A549 (cell line): ENCODE measurements around the gene ANKRD62. TPM values are rescaled to one million over a fixed set of nuclear protein-coding genes. Genes with fewer than 3 reads are reported as not detected.

Experiments
- ATAC-seq, 2 experiments: fragments of 200-7000 bp in 1 of 2; fragments of >200 bp in 1 of 2; cut with Nextera tagmentation in 1 of 2; cut with Tn5 transposase in 1 of 2; 3 replicates each; pipeline versions ENCODE4 v1.8.0 to v1.9.1; 2018 to 2020; ENCODE audit warnings: mild to moderate bottlenecking in 1 of 2, moderate library complexity in 1 of 2
- CTCF ChIA-PET: fragments of 300-600 bp; sonication (Branson Sonifier 250); formaldehyde crosslinking; extraction: SDS; loops from one replicate; lab custom pipeline; 2021; ENCODE audit warnings: antibody characterized with exemption, inconsistent platforms; lab: Yijun Ruan, JAX
- POLR2A ChIA-PET: fragments of 350-600 bp; formaldehyde crosslinking; extraction: SDS; loops from one replicate; lab custom pipeline; 2021; ENCODE audit warnings: antibody characterized with exemption, inconsistent platforms; lab: Yijun Ruan, JAX
- DNase-seq, 2 experiments: peaks; one replicate each; pipeline versions ENCODE4 v3.0.0 to v3.0.0-alpha.2; 2011 to 2016; ENCODE audit warnings: low read depth in 1 of 2, low spot score in 1 of 2
- FAIRE-seq: peaks from 2 replicates; lab custom pipeline; 2011; peaks lifted over from hg19 to GRCh38; lab: Jason Lieb, UNC
- H3K27ac ChIP-seq, 2 experiments: fragments of >200 bp; sonication (Bioruptor Twin); formaldehyde crosslinking; 3 replicates each; pipeline ENCODE4 v1.5.1; 2016 to 2017
- H3K4me1 ChIP-seq: fragments of >200 bp; sonication (Bioruptor Twin); formaldehyde crosslinking; 3 replicates; pipeline ENCODE4 v1.6.1; 2016
- H3K4me2 ChIP-seq: fragments of >200 bp; sonication (Bioruptor Twin); formaldehyde crosslinking; 3 replicates; pipeline ENCODE4 v1.6.1; 2016
- H3K4me3 ChIP-seq: fragments of >200 bp; sonication (Bioruptor Twin); formaldehyde crosslinking; 3 replicates; pipeline ENCODE4 v1.5.1; 2016
- H3K9me3 ChIP-seq: fragments of >200 bp; sonication (Bioruptor Twin); formaldehyde crosslinking; 3 replicates; pipeline ENCODE4 v1.6.1; 2016
- BHLHE40 ChIP-seq: IDR thresholded peaks from 2 replicates; pipeline ENCODE4 v1.6.1; 2012; ENCODE audit warnings: low read depth, low read length, inconsistent platforms
- CHD2 ChIP-seq: fragments of 150-350 bp; IDR thresholded peaks from 2 replicates; pipeline ENCODE4 v1.6.1; 2014; ENCODE audit warnings: low read length; ENCODE audit not compliant: partially characterized antibody
- ESRRA ChIP-seq: fragments of 150-350 bp; IDR thresholded peaks from 2 replicates; pipeline ENCODE4 v1.6.1; 2014; ENCODE audit warnings: mild to moderate bottlenecking, low read length, borderline replicate concordance
- FOSL2 ChIP-seq, 2 experiments: fragments of 450-650 bp in 1 of 2; fragments of >200 bp in 1 of 2; sonication (Bioruptor Twin) in 1 of 2; formaldehyde crosslinking; IDR thresholded peaks; 2 replicates each; pipeline versions ENCODE4 v1.5.0 to v1.6.1; 2016 to 2020; ENCODE audit warnings: mild to moderate bottlenecking in 1 of 2, moderate library complexity in 1 of 2
- FOXS1 ChIP-seq: fragments of 250-450 bp; sonication (Bioruptor Pico); IDR thresholded peaks from 2 replicates; pipeline ENCODE4 v1.5.0; 2020; ENCODE audit warnings: mild to moderate bottlenecking, moderate library complexity
- GATA3 ChIP-seq: IDR thresholded peaks from 2 replicates; pipeline ENCODE4 v1.6.1; 2012; ENCODE audit warnings: borderline replicate concordance
- HDAC2 ChIP-seq: fragments of 200-600 bp; sonication (generic); IDR thresholded peaks from 2 replicates; pipeline ENCODE4 v1.6.1; 2016
- HOXB5 ChIP-seq: fragments of 250-450 bp; sonication (Bioruptor Pico); IDR thresholded peaks from 2 replicates; pipeline ENCODE4 v1.5.0; 2020; ENCODE audit warnings: mild to moderate bottlenecking, moderate library complexity
- KDM5A ChIP-seq: fragments of 200-600 bp; sonication (generic); IDR thresholded peaks from 2 replicates; pipeline ENCODE4 v1.6.1; 2016; ENCODE audit warnings: antibody characterized with exemption, mild to moderate bottlenecking
- NFE2L2 ChIP-seq: fragments of 150-350 bp; conservative IDR thresholded peaks from 2 replicates; pipeline ENCODE4 v1.6.1; 2014; ENCODE audit warnings: low read length
- NR3C1 ChIP-seq: fragments of >200 bp; sonication (Bioruptor Twin); formaldehyde crosslinking; IDR thresholded peaks from 3 replicates; pipeline ENCODE4 v1.6.1; 2017
- PHF8 ChIP-seq: fragments of 200-600 bp; sonication (generic); IDR thresholded peaks from 2 replicates; pipeline ENCODE4 v1.6.1; 2016; ENCODE audit warnings: low read depth, mild to moderate bottlenecking, antibody characterized with exemption, moderate library complexity, borderline replicate concordance
- RCOR1 ChIP-seq: fragments of 150-350 bp; IDR thresholded peaks from 2 replicates; pipeline ENCODE4 v1.6.1; 2014; ENCODE audit warnings: antibody characterized with exemption, low read length, low read depth
- RNF2 ChIP-seq: fragments of 200-600 bp; sonication (generic); IDR thresholded peaks from 2 replicates; pipeline ENCODE4 v1.6.1; 2016; ENCODE audit warnings: low read depth, mild to moderate bottlenecking, antibody characterized with exemption, moderate library complexity, borderline replicate concordance
- SMC3 ChIP-seq: fragments of >200 bp; sonication (Bioruptor Twin); formaldehyde crosslinking; IDR thresholded peaks from 3 replicates; pipeline ENCODE4 v1.6.1; 2018; ENCODE audit warnings: inconsistent platforms
- SREBF2 ChIP-seq: fragments of 450-650 bp; IDR thresholded peaks from 2 replicates; pipeline ENCODE4 v1.6.1; 2014; ENCODE audit warnings: mild to moderate bottlenecking, moderate library complexity
- ZFP36 ChIP-seq: fragments of 450-650 bp; IDR thresholded peaks from 2 replicates; pipeline ENCODE4 v1.6.1; 2014; ENCODE audit warnings: borderline replicate concordance; ENCODE audit not compliant: partially characterized antibody
- ZNF302 ChIP-seq: fragments of 250-450 bp; sonication (Bioruptor Pico); IDR thresholded peaks from 2 replicates; pipeline ENCODE4 v1.9.0; 2021; ENCODE audit warnings: inconsistent platforms, mild to moderate bottlenecking, moderate library complexity
- WGBS: methylation state at CpG from one replicate; pipeline ENCODE4 v1.1.6; 2017; ENCODE audit errors: missing lambda C conversion rate; 5-methylcytosine and 5-hydroxymethylcytosine counted together
- polyA plus RNA-seq, 4 experiments: library from polyadenylated mRNA; depleted of rRNA in 3 of 4; stranded (reverse); fragments of >200 nt; fragmentation: RNase III in 1 of 4; extraction: RNeasy Plus Mini Kit Qiagen cat#74134 plus additional on column Dnase treatment in 1 of 4; gene quantifications; 2 replicates in 3 of 4; 3 replicates in 1 of 4; pipeline ENCODE4 v1.2.3, GENCODE V29; 2011 to 2017
- TF ChIP-seq, protein P1 (sequence below): fragments of 150-350 bp; IDR thresholded peaks from 2 replicates; pipeline ENCODE4 v1.6.1; 2014; ENCODE audit warnings: low read depth, mild to moderate bottlenecking, low read length
- TF ChIP-seq, protein P2 (sequence below): IDR thresholded peaks from 2 replicates; pipeline ENCODE4 v1.6.1; 2012
- TF ChIP-seq, protein P3 (sequence below): fragments of 250-450 bp; sonication (Bioruptor Pico); IDR thresholded peaks from 2 replicates; pipeline ENCODE4 v1.5.0; 2021; ENCODE audit warnings: mild to moderate bottlenecking, moderate library complexity, borderline replicate concordance
- TF ChIP-seq, protein P4 (sequence below): IDR thresholded peaks from 2 replicates; pipeline ENCODE4 v1.6.1; 2012
- TF ChIP-seq, protein P5 (sequence below): fragments of >200 bp; sonication (Bioruptor Twin); formaldehyde crosslinking; IDR thresholded peaks from 3 replicates; pipeline ENCODE4 v1.5.1; 2016
- TF ChIP-seq, protein P6 (sequence below): fragments of 450-650 bp; IDR thresholded peaks from 2 replicates; pipeline ENCODE4 v1.6.1; 2014; ENCODE audit warnings: antibody characterized with exemption
- TF ChIP-seq, protein P7 (sequence below): fragments of 200-600 bp; sonication (generic); IDR thresholded peaks from 2 replicates; pipeline ENCODE4 v1.6.1; 2016; ENCODE audit warnings: antibody characterized with exemption, mild to moderate bottlenecking, moderate library complexity

The ANKRD62 gene
- polyA plus RNA-seq, 2 of the 4 experiments (the other 2 are of a cell fraction): not detected

DNA sequence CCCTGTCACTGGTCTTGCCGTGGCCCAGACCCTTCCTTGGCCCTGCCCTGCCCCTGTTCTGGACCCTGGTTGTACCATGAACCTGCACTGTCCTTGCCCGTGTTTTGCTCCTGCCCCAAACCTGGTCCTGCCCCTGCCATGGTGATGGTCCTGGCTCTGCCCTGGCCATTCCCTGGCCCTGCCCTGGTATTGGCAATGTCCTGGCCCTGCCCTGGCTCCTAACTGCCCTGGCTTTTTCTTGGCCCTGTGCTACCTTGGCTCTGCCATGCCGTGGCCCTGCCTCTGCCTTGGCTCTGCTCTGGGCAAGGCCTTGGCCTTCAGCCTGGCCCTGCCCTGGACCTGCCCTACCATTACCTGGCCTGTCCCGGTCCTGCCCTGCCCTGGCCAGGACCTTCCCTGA, 5.5 kb upstream of the ANKRD62 start:
- no peak for FAIRE-seq
- Histone ChIP-seq H3K27ac (no peak overlapping the region), H3K4me1 (no peaks in the 10 kb centered on the region), H3K4me3 (no peak overlapping the region), H3K9me3 (no peaks in the 10 kb centered on the region), H3K4me2 (no peak overlapping the region)
- no peak for TF ChIP-seq CHD2
- TF ChIP-seq RCOR1: no peak
- TF ChIP-seq, protein P1, sequence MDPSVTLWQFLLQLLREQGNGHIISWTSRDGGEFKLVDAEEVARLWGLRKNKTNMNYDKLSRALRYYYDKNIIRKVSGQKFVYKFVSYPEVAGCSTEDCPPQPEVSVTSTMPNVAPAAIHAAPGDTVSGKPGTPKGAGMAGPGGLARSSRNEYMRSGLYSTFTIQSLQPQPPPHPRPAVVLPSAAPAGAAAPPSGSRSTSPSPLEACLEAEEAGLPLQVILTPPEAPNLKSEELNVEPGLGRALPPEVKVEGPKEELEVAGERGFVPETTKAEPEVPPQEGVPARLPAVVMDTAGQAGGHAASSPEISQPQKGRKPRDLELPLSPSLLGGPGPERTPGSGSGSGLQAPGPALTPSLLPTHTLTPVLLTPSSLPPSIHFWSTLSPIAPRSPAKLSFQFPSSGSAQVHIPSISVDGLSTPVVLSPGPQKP: no peak
- TF ChIP-seq ZNF302: no peak
- TF ChIP-seq, protein P2, sequence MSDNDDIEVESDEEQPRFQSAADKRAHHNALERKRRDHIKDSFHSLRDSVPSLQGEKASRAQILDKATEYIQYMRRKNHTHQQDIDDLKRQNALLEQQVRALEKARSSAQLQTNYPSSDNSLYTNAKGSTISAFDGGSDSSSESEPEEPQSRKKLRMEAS: no peak
- TF ChIP-seq NFE2L2: no peak
- no peak for TF ChIP-seq FOXS1 (CRISPR knock-in tag)
- TF ChIP-seq ZFP36: no peak
- TF ChIP-seq HDAC2: no peak
- ATAC-seq: no peak
- POLR2A ChIA-PET: no interaction called here
- WGBS: 58% methylated on average over 3 of the region's 4 CpGs
- CTCF ChIA-PET: no interaction called here
- DNase-seq: no peak

DNA sequence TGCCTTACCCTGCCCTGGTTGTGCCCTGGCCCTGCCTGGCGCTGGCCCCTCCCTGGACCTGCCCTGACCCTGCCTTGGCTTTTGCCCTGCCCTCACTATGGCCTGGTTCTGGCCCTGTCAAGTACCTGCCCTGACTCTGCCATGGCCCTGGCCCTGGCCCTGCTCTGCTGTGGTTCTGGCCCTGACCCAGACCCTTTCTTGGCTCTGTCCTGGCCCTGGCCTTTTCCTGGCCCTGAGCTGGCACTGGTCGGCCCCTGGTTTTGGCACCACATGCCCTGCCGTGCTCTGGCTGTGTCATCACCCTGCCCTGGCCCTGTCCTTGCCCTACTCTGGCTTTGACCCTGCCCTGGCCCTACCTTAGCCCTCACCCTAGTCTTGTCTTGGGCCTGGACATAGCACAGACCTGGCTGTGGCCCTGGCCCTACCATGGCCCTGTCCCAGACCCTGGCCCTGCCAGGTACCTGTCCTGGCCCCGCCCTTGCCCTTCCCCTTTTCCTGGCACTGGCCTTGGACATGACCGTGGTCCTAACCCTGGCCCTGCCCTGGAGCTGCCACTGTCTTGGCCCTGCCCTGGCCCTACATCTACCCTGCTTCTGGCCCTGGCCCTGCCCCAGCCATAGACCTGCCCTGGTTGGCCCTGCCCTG, 4.8 kb upstream of the ANKRD62 start:
- H3K4me3 ChIP-seq: no peak overlapping the region
- TF ChIP-seq GATA3 (no peak), ESRRA (no peak), SREBF2 (no peak), SMC3 (no peak), RNF2 (no peak), PHF8 (no peak), FOSL2 (IDR thresholded peaks at IDR 0.05) (no peak), FOSL2 (CRISPR knock-in tag; IDR thresholded peaks at IDR 0.05) (no peak), HOXB5 (CRISPR knock-in tag) (no peak), KDM5A (no peak), NR3C1 (no peak), CHD2 (no peak), BHLHE40 (no peak)
- TF ChIP-seq, protein P3, sequence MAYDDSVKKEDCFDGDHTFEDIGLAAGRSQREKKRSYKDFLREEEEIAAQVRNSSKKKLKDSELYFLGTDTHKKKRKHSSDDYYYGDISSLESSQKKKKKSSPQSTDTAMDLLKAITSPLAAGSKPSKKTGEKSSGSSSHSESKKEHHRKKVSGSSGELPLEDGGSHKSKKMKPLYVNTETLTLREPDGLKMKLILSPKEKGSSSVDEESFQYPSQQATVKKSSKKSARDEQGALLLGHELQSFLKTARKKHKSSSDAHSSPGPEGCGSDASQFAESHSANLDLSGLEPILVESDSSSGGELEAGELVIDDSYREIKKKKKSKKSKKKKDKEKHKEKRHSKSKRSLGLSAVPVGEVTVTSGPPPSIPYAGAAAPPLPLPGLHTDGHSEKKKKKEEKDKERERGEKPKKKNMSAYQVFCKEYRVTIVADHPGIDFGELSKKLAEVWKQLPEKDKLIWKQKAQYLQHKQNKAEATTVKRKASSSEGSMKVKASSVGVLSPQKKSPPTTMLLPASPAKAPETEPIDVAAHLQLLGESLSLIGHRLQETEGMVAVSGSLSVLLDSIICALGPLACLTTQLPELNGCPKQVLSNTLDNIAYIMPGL (CRISPR knock-in tag): no peak
- TF ChIP-seq, protein P4, sequence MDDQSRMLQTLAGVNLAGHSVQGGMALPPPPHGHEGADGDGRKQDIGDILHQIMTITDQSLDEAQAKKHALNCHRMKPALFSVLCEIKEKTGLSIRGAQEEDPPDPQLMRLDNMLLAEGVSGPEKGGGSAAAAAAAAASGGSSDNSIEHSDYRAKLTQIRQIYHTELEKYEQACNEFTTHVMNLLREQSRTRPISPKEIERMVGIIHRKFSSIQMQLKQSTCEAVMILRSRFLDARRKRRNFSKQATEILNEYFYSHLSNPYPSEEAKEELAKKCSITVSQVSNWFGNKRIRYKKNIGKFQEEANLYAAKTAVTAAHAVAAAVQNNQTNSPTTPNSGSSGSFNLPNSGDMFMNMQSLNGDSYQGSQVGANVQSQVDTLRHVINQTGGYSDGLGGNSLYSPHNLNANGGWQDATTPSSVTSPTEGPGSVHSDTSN: no peak
- TF ChIP-seq, protein P5, sequence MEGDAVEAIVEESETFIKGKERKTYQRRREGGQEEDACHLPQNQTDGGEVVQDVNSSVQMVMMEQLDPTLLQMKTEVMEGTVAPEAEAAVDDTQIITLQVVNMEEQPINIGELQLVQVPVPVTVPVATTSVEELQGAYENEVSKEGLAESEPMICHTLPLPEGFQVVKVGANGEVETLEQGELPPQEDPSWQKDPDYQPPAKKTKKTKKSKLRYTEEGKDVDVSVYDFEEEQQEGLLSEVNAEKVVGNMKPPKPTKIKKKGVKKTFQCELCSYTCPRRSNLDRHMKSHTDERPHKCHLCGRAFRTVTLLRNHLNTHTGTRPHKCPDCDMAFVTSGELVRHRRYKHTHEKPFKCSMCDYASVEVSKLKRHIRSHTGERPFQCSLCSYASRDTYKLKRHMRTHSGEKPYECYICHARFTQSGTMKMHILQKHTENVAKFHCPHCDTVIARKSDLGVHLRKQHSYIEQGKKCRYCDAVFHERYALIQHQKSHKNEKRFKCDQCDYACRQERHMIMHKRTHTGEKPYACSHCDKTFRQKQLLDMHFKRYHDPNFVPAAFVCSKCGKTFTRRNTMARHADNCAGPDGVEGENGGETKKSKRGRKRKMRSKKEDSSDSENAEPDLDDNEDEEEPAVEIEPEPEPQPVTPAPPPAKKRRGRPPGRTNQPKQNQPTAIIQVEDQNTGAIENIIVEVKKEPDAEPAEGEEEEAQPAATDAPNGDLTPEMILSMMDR: no peak
- TF ChIP-seq, protein P6, sequence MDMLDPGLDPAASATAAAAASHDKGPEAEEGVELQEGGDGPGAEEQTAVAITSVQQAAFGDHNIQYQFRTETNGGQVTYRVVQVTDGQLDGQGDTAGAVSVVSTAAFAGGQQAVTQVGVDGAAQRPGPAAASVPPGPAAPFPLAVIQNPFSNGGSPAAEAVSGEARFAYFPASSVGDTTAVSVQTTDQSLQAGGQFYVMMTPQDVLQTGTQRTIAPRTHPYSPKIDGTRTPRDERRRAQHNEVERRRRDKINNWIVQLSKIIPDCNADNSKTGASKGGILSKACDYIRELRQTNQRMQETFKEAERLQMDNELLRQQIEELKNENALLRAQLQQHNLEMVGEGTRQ: no peak
- TF ChIP-seq, protein P2: no peak
- TF ChIP-seq, protein P7, sequence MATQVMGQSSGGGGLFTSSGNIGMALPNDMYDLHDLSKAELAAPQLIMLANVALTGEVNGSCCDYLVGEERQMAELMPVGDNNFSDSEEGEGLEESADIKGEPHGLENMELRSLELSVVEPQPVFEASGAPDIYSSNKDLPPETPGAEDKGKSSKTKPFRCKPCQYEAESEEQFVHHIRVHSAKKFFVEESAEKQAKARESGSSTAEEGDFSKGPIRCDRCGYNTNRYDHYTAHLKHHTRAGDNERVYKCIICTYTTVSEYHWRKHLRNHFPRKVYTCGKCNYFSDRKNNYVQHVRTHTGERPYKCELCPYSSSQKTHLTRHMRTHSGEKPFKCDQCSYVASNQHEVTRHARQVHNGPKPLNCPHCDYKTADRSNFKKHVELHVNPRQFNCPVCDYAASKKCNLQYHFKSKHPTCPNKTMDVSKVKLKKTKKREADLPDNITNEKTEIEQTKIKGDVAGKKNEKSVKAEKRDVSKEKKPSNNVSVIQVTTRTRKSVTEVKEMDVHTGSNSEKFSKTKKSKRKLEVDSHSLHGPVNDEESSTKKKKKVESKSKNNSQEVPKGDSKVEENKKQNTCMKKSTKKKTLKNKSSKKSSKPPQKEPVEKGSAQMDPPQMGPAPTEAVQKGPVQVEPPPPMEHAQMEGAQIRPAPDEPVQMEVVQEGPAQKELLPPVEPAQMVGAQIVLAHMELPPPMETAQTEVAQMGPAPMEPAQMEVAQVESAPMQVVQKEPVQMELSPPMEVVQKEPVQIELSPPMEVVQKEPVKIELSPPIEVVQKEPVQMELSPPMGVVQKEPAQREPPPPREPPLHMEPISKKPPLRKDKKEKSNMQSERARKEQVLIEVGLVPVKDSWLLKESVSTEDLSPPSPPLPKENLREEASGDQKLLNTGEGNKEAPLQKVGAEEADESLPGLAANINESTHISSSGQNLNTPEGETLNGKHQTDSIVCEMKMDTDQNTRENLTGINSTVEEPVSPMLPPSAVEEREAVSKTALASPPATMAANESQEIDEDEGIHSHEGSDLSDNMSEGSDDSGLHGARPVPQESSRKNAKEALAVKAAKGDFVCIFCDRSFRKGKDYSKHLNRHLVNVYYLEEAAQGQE: no peak
- ChIA-PET CTCF (no interaction called here), POLR2A (no interaction called here)
- H3K4me1 ChIP-seq: no peaks in the 10 kb centered on the region
- FAIRE-seq: no peak
- no peak overlapping the region for H3K4me2 ChIP-seq
- H3K9me3 ChIP-seq: no peaks in the 10 kb centered on the region
- DNase-seq: no peak
- 75% methylated on average over 3 of the region's 5 CpGs for WGBS
- no peak overlapping the region for H3K27ac ChIP-seq
- ATAC-seq: no peak
